ENCODE data around the gene SLC16A1.
A peak's percentile ranks its signal among the peaks of the same experiment; 100 is the strongest.

The SLC16A1 gene

GRCh38 chr1:112879834-112880233 is 76.2 kb downstream of the SLC16A1 start:
- Histone ChIP-seq H3K4me2 (ENCODE audit: low read length) (no peak overlapping the region), H3K18ac (ENCODE audit: low read length) (no peak overlapping the region), H2BK5ac (ENCODE audit: low read depth, low read length, poor library complexity) (no peak overlapping the region), H2AFZ (ENCODE audit: insufficient read depth, low read length, poor library complexity) (no peak overlapping the region), H3K4me1 (ENCODE audit: control insufficient read depth in 1 of 2, insufficient read depth in 2 of 2, low read length in 2 of 2) (peaks cover 12 to 20% of the 10 kb centered on the region in 2 experiments), H4K12ac (ENCODE audit: low read depth, low read length) (no peak overlapping the region), H3K23ac (ENCODE audit: low read length) (no peak overlapping the region), H3K4me3 (ENCODE audit: low read depth, low read length) (no peak overlapping the region), H3K27me3 (ENCODE audit: insufficient read depth, low read length) (no peaks in the 10 kb centered on the region), H2BK12ac (ENCODE audit: low read length) (no peak overlapping the region), H3K27ac (ENCODE audit: low read depth, low read length) (no peak overlapping the region), H3K9me3 (ENCODE audit: insufficient read depth, low read depth, low read length) (no peaks in the 10 kb centered on the region), H3K36me3 (ENCODE audit: control insufficient read depth in 1 of 2, insufficient read depth in 2 of 2, low read length in 2 of 2) (peaks cover 0 to 3% of the 10 kb centered on the region in 2 experiments), H3K79me2 (ENCODE audit: control insufficient read depth, insufficient read depth, low read length, poor library complexity) (peaks cover 3% of the 10 kb centered on the region), H3K79me1 (ENCODE audit: low read length) (peaks cover 9% of the 10 kb centered on the region), H3K9ac (ENCODE audit: low read length) (no peak overlapping the region), H4K91ac (ENCODE audit: low read depth, low read length) (peak overlapping the region; percentile 22), H3K4ac (ENCODE audit: low read depth, low read length) (no peak overlapping the region), H3K14ac (ENCODE audit: low read length) (peak overlapping the region; percentile 33), H4K8ac (ENCODE audit: low read depth, low read length) (no peak overlapping the region), H2BK120ac (ENCODE audit: insufficient read depth, low read length, poor library complexity) (no peak overlapping the region), H2AK5ac (ENCODE audit: low read length) (no peak overlapping the region)
- no peak for DNase-seq
- WGBS (ENCODE audit: extremely low coverage, insufficient coverage, insufficient read length): no CpG with 5 or more reads among the region's 3 CpGs

GRCh38 chr1:112878321-112878720 is 77.7 kb downstream of the SLC16A1 start:
- WGBS (ENCODE audit: extremely low coverage, insufficient coverage, insufficient read length): no CpG with 5 or more reads among the region's 9 CpGs
- no peak overlapping the region for H4K12ac ChIP-seq (ENCODE audit: low read depth, low read length)
- peak overlapping the region; percentile 33 for H4K91ac ChIP-seq (ENCODE audit: low read depth, low read length)
- no peaks in the 10 kb centered on the region for H3K9me3 ChIP-seq (ENCODE audit: insufficient read depth, low read depth, low read length)
- no peak overlapping the region for H2BK120ac ChIP-seq (ENCODE audit: insufficient read depth, low read length, poor library complexity)
- H3K4me3 ChIP-seq (ENCODE audit: low read depth, low read length): no peak overlapping the region
- no peak overlapping the region for H3K23ac ChIP-seq (ENCODE audit: low read length)
- peaks cover 18 to 25% of the 10 kb centered on the region in 2 experiments for H3K4me1 ChIP-seq (ENCODE audit: control insufficient read depth in 1 of 2, insufficient read depth in 2 of 2, low read length in 2 of 2)
- H4K8ac ChIP-seq (ENCODE audit: low read depth, low read length): no peak overlapping the region
- peaks cover 0 to 3% of the 10 kb centered on the region in 2 experiments for H3K36me3 ChIP-seq (ENCODE audit: control insufficient read depth in 1 of 2, insufficient read depth in 2 of 2, low read length in 2 of 2)
- no peak overlapping the region for H2BK5ac ChIP-seq (ENCODE audit: low read depth, low read length, poor library complexity)
- no peak overlapping the region for H3K27ac ChIP-seq (ENCODE audit: low read depth, low read length)
- no peaks in the 10 kb centered on the region for H3K27me3 ChIP-seq (ENCODE audit: insufficient read depth, low read length)
- no peak for DNase-seq
- no peak overlapping the region for H3K4me2 ChIP-seq (ENCODE audit: low read length)
- no peak overlapping the region for H2AK5ac ChIP-seq (ENCODE audit: low read length)
- H3K18ac ChIP-seq (ENCODE audit: low read length): peak overlapping the region; percentile 25
- H3K79me1 ChIP-seq (ENCODE audit: low read length): peaks cover 13% of the 10 kb centered on the region
- no peak overlapping the region for H2AFZ ChIP-seq (ENCODE audit: insufficient read depth, low read length, poor library complexity)
- peak overlapping the region; percentile 13 for H2BK12ac ChIP-seq (ENCODE audit: low read length)
- peaks cover 3% of the 10 kb centered on the region for H3K79me2 ChIP-seq (ENCODE audit: control insufficient read depth, insufficient read depth, low read length, poor library complexity)
- no peak overlapping the region for H3K4ac ChIP-seq (ENCODE audit: low read depth, low read length)
- H3K14ac ChIP-seq (ENCODE audit: low read length): peak overlapping the region; percentile 55
- no peak overlapping the region for H3K9ac ChIP-seq (ENCODE audit: low read length)

GRCh38 chr1:112877750-112878149 is 78.2 kb downstream of the SLC16A1 start:
- Histone ChIP-seq H3K79me2 (ENCODE audit: control insufficient read depth, insufficient read depth, low read length, poor library complexity) (peaks cover 3% of the 10 kb centered on the region), H3K4ac (ENCODE audit: low read depth, low read length) (no peak overlapping the region), H3K4me1 (ENCODE audit: control insufficient read depth in 1 of 2, insufficient read depth in 2 of 2, low read length in 2 of 2) (peaks cover 18 to 26% of the 10 kb centered on the region in 2 experiments), H2AK5ac (ENCODE audit: low read length) (no peak overlapping the region), H4K8ac (ENCODE audit: low read depth, low read length) (no peak overlapping the region), H3K23ac (ENCODE audit: low read length) (no peak overlapping the region), H3K4me2 (ENCODE audit: low read length) (no peak overlapping the region), H3K36me3 (ENCODE audit: control insufficient read depth in 1 of 2, insufficient read depth in 2 of 2, low read length in 2 of 2) (peaks cover 0 to 3% of the 10 kb centered on the region in 2 experiments), H3K79me1 (ENCODE audit: low read length) (peaks cover 13% of the 10 kb centered on the region), H3K4me3 (ENCODE audit: low read depth, low read length) (no peak overlapping the region), H2BK120ac (ENCODE audit: insufficient read depth, low read length, poor library complexity) (no peak overlapping the region), H4K12ac (ENCODE audit: low read depth, low read length) (no peak overlapping the region), H3K27me3 (ENCODE audit: insufficient read depth, low read length) (no peaks in the 10 kb centered on the region), H3K9me3 (ENCODE audit: insufficient read depth, low read depth, low read length) (no peaks in the 10 kb centered on the region), H4K91ac (ENCODE audit: low read depth, low read length) (no peak overlapping the region), H3K18ac (ENCODE audit: low read length) (no peak overlapping the region), H2AFZ (ENCODE audit: insufficient read depth, low read length, poor library complexity) (no peak overlapping the region), H2BK5ac (ENCODE audit: low read depth, low read length, poor library complexity) (no peak overlapping the region), H3K27ac (ENCODE audit: low read depth, low read length) (no peak overlapping the region), H3K14ac (ENCODE audit: low read length) (no peak overlapping the region), H2BK12ac (ENCODE audit: low read length) (no peak overlapping the region), H3K9ac (ENCODE audit: low read length) (no peak overlapping the region)
- WGBS (ENCODE audit: extremely low coverage, insufficient coverage, insufficient read length): no CpG with 5 or more reads among the region's 2 CpGs
- DNase-seq: no peak

- no peak overlapping the region for H3K14ac ChIP-seq (ENCODE audit: low read length)
- H3K79me1 ChIP-seq (ENCODE audit: low read length): peaks cover 7% of the 10 kb centered on the region
- no peaks in the 10 kb centered on the region for H3K79me2 ChIP-seq (ENCODE audit: control insufficient read depth, insufficient read depth, low read length, poor library complexity)
- no peak overlapping the region for H3K18ac ChIP-seq (ENCODE audit: low read length)
- no peak overlapping the region for H3K4ac ChIP-seq (ENCODE audit: low read depth, low read length)
- H2AFZ ChIP-seq (ENCODE audit: insufficient read depth, low read length, poor library complexity): no peak overlapping the region
- H3K27ac ChIP-seq (ENCODE audit: low read depth, low read length): no peak overlapping the region
- H3K36me3 ChIP-seq (ENCODE audit: control insufficient read depth in 1 of 2, insufficient read depth in 2 of 2, low read length in 2 of 2): peaks cover 0 to 3% of the 10 kb centered on the region in 2 experiments
- H4K91ac ChIP-seq (ENCODE audit: low read depth, low read length): no peak overlapping the region
- no peak overlapping the region for H2BK120ac ChIP-seq (ENCODE audit: insufficient read depth, low read length, poor library complexity)
- no peak overlapping the region for H4K12ac ChIP-seq (ENCODE audit: low read depth, low read length)
- H4K8ac ChIP-seq (ENCODE audit: low read depth, low read length): no peak overlapping the region
- no peak overlapping the region for H3K4me3 ChIP-seq (ENCODE audit: low read depth, low read length)
- no CpG with 5 or more reads among the region's 2 CpGs for WGBS (ENCODE audit: extremely low coverage, insufficient coverage, insufficient read length)
- H3K27me3 ChIP-seq (ENCODE audit: insufficient read depth, low read length): no peaks in the 10 kb centered on the region
- no peak overlapping the region for H3K9ac ChIP-seq (ENCODE audit: low read length)
- no peak overlapping the region for H3K4me2 ChIP-seq (ENCODE audit: low read length)
- H2AK5ac ChIP-seq (ENCODE audit: low read length): no peak overlapping the region
- H2BK5ac ChIP-seq (ENCODE audit: low read depth, low read length, poor library complexity): no peak overlapping the region
- peaks cover 11 to 21% of the 10 kb centered on the region in 2 experiments for H3K4me1 ChIP-seq (ENCODE audit: control insufficient read depth in 1 of 2, insufficient read depth in 2 of 2, low read length in 2 of 2)
- no peak overlapping the region for H2BK12ac ChIP-seq (ENCODE audit: low read length)
- H3K23ac ChIP-seq (ENCODE audit: low read length): no peak overlapping the region
- no peaks in the 10 kb centered on the region for H3K9me3 ChIP-seq (ENCODE audit: insufficient read depth, low read depth, low read length)
- DNase-seq: no peak
These were observed 79.7 kb downstream of the SLC16A1 start for GRCh38 chr1:112876315-112876714.
